H9 (cell line): ENCODE measurements around the gene TSPAN31. TPM values are rescaled to one million over a fixed set of nuclear protein-coding genes. Genes with fewer than 3 reads are reported as not detected.

Source experiments
- DNase-seq: peaks from one replicate; pipeline ENCODE4 v3.0.0-alpha.2; 2017
- H2AFZ ChIP-seq: one replicate; pipeline ENCODE4 v1.6.1; 2013; ENCODE audit warnings: mild to moderate bottlenecking, low read length, control low read depth, moderate library complexity
- H2AK5ac ChIP-seq: 2 replicates; pipeline ENCODE4 v1.6.1; 2013; ENCODE audit warnings: low read length, control low read depth, mixed read lengths; ENCODE audit not compliant: insufficient read length
- H2BK120ac ChIP-seq: one replicate; pipeline ENCODE4 v1.6.1; 2013; ENCODE audit warnings: low read depth, mild to moderate bottlenecking, low read length, control low read depth, inconsistent platforms; ENCODE audit not compliant: poor library complexity, severe bottlenecking
- H2BK12ac ChIP-seq: 2 replicates; pipeline ENCODE4 v1.6.1; 2013; ENCODE audit warnings: low read length, control low read depth, mixed read lengths, low read depth; ENCODE audit not compliant: insufficient read length
- H2BK15ac ChIP-seq: 2 replicates; pipeline ENCODE4 v1.6.1; 2013; ENCODE audit warnings: low read depth, low read length, control low read depth
- H2BK20ac ChIP-seq: one replicate; pipeline ENCODE4 v1.6.1; 2013; ENCODE audit warnings: low read depth, mild to moderate bottlenecking, low read length, control low read depth, inconsistent platforms; ENCODE audit not compliant: poor library complexity, severe bottlenecking
- H2BK5ac ChIP-seq: 2 replicates; pipeline ENCODE4 v1.6.1; 2013; ENCODE audit warnings: low read length, control low read depth, mixed read lengths; ENCODE audit not compliant: insufficient read length
- H3K14ac ChIP-seq: 2 replicates; pipeline ENCODE4 v1.6.1; 2013; ENCODE audit warnings: low read length, control low read depth; ENCODE audit not compliant: insufficient read depth
- H3K18ac ChIP-seq: 2 replicates; pipeline ENCODE4 v1.6.1; 2013; ENCODE audit warnings: low read depth, mild to moderate bottlenecking, mixed read lengths, low read length, control low read depth; ENCODE audit not compliant: insufficient read length
- H3K23ac ChIP-seq: 2 replicates; pipeline ENCODE4 v1.6.1; 2013; ENCODE audit warnings: low read length, control low read depth, mixed read lengths, low read depth; ENCODE audit not compliant: insufficient read length
- H3K23me2 ChIP-seq: 2 replicates; pipeline ENCODE4 v1.6.1; 2013; ENCODE audit warnings: low read depth, mild to moderate bottlenecking, mixed read lengths, low read length, control low read depth; ENCODE audit not compliant: insufficient read length, poor library complexity, severe bottlenecking
- H3K27ac ChIP-seq: 2 replicates; pipeline ENCODE4 v1.5.1; 2013; ENCODE audit warnings: low read length, control low read depth, mixed read lengths, low read depth; ENCODE audit not compliant: insufficient read length
- H3K27me3 ChIP-seq: 2 replicates; pipeline ENCODE4 v1.6.1; 2013; ENCODE audit warnings: low read length, control low read depth, inconsistent platforms; ENCODE audit not compliant: insufficient read depth
- H3K4ac ChIP-seq: 2 replicates; pipeline ENCODE4 v1.6.1; 2013; ENCODE audit warnings: low read depth, mild to moderate bottlenecking, control low read depth, inconsistent platforms, low read length, moderate library complexity
- H3K4me1 ChIP-seq: 2 replicates; pipeline ENCODE4 v1.6.1; 2013; ENCODE audit warnings: low read length, control low read depth, inconsistent platforms; ENCODE audit not compliant: insufficient read depth
- H3K4me2 ChIP-seq: 2 replicates; pipeline ENCODE4 v1.6.1; 2013; ENCODE audit warnings: low read length, control low read depth, mixed read lengths; ENCODE audit not compliant: insufficient read length, insufficient read depth
- H3K56ac ChIP-seq: 2 replicates; pipeline ENCODE4 v1.6.1; 2013; ENCODE audit warnings: low read depth, mild to moderate bottlenecking, mixed read lengths, low read length, control low read depth; ENCODE audit not compliant: insufficient read length
- H3K79me1 ChIP-seq: 2 replicates; pipeline ENCODE4 v1.6.1; 2013; ENCODE audit warnings: low read depth, mild to moderate bottlenecking, moderate library complexity, low read length, control low read depth, inconsistent platforms; ENCODE audit not compliant: insufficient read depth, poor library complexity, severe bottlenecking
- H3K79me2 ChIP-seq: 2 replicates; pipeline ENCODE4 v1.6.1; 2013; ENCODE audit warnings: low read length, control low read depth, inconsistent platforms; ENCODE audit not compliant: insufficient read depth
- H3K9ac ChIP-seq: 2 replicates; pipeline ENCODE4 v1.6.1; 2013; ENCODE audit warnings: low read length, control low read depth, mixed read lengths; ENCODE audit not compliant: insufficient read length; ENCODE audit errors: extremely low read depth
- H3K9me3 ChIP-seq: one replicate; pipeline ENCODE4 v1.6.1; 2013; ENCODE audit warnings: low read depth, low read length, inconsistent platforms; ENCODE audit not compliant: control insufficient read depth
- H3T11ph ChIP-seq: one replicate; pipeline ENCODE4 v1.6.1; 2013; ENCODE audit warnings: mild to moderate bottlenecking, low read length, control low read depth, inconsistent platforms
- H4K20me1 ChIP-seq: one replicate; pipeline ENCODE4 v1.6.1; 2013; ENCODE audit not compliant: control insufficient read depth, insufficient read length, insufficient read depth
- H4K5ac ChIP-seq: 2 replicates; pipeline ENCODE4 v1.6.1; 2013; ENCODE audit warnings: low read depth, mild to moderate bottlenecking, mixed read lengths, low read length, control low read depth; ENCODE audit not compliant: insufficient read length
- H4K8ac ChIP-seq: replicated peaks from 2 replicates; pipeline ENCODE4 v1.6.1; 2013; ENCODE audit warnings: low read length, control low read depth, mixed read lengths, low read depth; ENCODE audit not compliant: insufficient read length
- H4K91ac ChIP-seq: 2 replicates; pipeline ENCODE4 v1.6.1; 2013; ENCODE audit warnings: low read depth, mild to moderate bottlenecking, moderate library complexity, mixed read lengths, low read length, control low read depth; ENCODE audit not compliant: insufficient read length
- H3K27ac Mint-ChIP-seq, 3 experiments: 2 replicates in 2 of 3; 3 replicates in 1 of 3; pipeline ENCODE4 v1.8.0; 2020 to 2021; ENCODE audit warnings: mixed read lengths in 3 of 3, mild to moderate bottlenecking in 1 of 3, moderate library complexity in 1 of 3
- H3K27me3 Mint-ChIP-seq: 2 replicates; pipeline ENCODE4 v1.8.0; 2021; ENCODE audit warnings: low read depth, mild to moderate bottlenecking, moderate library complexity, mixed read lengths
- H3K36me3 Mint-ChIP-seq, 3 experiments: 2 replicates in 2 of 3; 3 replicates in 1 of 3; pipeline ENCODE4 v1.8.0; 2020 to 2021; ENCODE audit warnings: low read depth in 3 of 3, mixed read lengths in 3 of 3; ENCODE audit not compliant: insufficient read depth in 1 of 3
- H3K4me1 Mint-ChIP-seq, 2 experiments: 2 replicates each; pipeline ENCODE4 v1.8.0; 2020; ENCODE audit warnings: mixed read lengths in 2 of 2
- H3K4me3 Mint-ChIP-seq, 2 experiments: 2 replicates in 1 of 2; 3 replicates in 1 of 2; pipeline ENCODE4 v1.8.0; 2020 to 2021; ENCODE audit warnings: mild to moderate bottlenecking in 2 of 2, mixed read lengths in 2 of 2, moderate library complexity in 1 of 2
- H3K9me3 Mint-ChIP-seq, 2 experiments: 2 replicates in 1 of 2; 3 replicates in 1 of 2; pipeline ENCODE4 v1.8.0; 2020; ENCODE audit warnings: mild to moderate bottlenecking in 2 of 2, mixed read lengths in 2 of 2, moderate library complexity in 1 of 2
- WGBS: extraction: QIAGEN DNeasy Blood & Tissue Kit; methylation state at CpG from one replicate; pipeline ENCODE4 v1.1.7; 2013; ENCODE audit warnings: missing lambda C conversion rate, low lambda C conversion rate, mixed read lengths; ENCODE audit not compliant: insufficient read length; ENCODE audit errors: extremely low coverage; 5-methylcytosine and 5-hydroxymethylcytosine counted together
- total RNA-seq: library from RNA; stranded (reverse); gene quantifications from 2 replicates; pipeline ENCODE4 v1.2.1, GENCODE V29; 2021
- TF ChIP-seq, protein P1 (sequence below): fragments of 200-600 bp; sonication (generic); conservative IDR thresholded peaks from 3 replicates; pipeline ENCODE4 v1.8.0; 2021; ENCODE audit warnings: antibody characterized with exemption, mild to moderate bottlenecking

TSPAN31 gene
- total RNA-seq, 1 experiment from 2014 or later = 20.0 TPM

DNA sequence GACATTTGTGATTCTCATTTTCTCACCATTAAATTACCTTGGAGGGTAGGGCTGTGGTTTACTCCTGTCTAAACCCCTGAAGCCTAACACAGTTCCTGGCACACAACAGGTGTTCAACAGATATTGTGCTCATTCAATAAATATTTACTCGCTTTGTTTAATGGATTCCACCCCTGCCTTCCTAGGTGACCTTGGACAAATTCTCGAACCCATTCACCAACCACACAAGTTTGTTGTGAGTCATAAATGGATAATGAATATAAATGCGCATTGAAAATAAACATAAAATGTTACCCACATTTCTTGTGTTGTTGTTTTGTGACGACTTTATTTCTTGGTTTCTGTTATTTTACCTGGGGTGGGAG, 37.4 kb downstream of the TSPAN31 start:
- DNase-seq = no peak
- no peak overlapping the region for H2BK5ac ChIP-seq
- Mint-ChIP-seq H3K36me3 (peaks cover 16 to 30% (median 18%) of the 10 kb centered on the region in 3 experiments), H3K9me3 (peaks cover 0 to 3% of the 10 kb centered on the region in 2 experiments; a peak in 2 of 5 replicates), H3K4me1 (peaks cover 4 to 7% of the 10 kb centered on the region in 2 experiments), H3K4me3 (peak overlapping the region; percentile 100; a peak in 4 of 5 replicates), H3K27ac (no peak overlapping the region), H3K27me3 (no peaks in the 10 kb centered on the region)
- no peaks in the 10 kb centered on the region for H3K27me3 ChIP-seq
- no peaks in the 10 kb centered on the region for H3K79me1 ChIP-seq
- H3K9me3 ChIP-seq = no peaks in the 10 kb centered on the region
- H2BK120ac ChIP-seq = no peak overlapping the region
- no peak overlapping the region for H3K23ac ChIP-seq
- no peaks in the 10 kb centered on the region; the same call in 1 of the 2 replicates for H3K79me2 ChIP-seq
- H3K27ac ChIP-seq = no peak overlapping the region
- H3K56ac ChIP-seq = no peak overlapping the region
- no CpG with 5 or more reads among the region's 4 CpGs for WGBS
- H3K23me2 ChIP-seq = peaks cover 5% of the 10 kb centered on the region
- no peak overlapping the region for H2AFZ ChIP-seq
- TF ChIP-seq, protein P1, sequence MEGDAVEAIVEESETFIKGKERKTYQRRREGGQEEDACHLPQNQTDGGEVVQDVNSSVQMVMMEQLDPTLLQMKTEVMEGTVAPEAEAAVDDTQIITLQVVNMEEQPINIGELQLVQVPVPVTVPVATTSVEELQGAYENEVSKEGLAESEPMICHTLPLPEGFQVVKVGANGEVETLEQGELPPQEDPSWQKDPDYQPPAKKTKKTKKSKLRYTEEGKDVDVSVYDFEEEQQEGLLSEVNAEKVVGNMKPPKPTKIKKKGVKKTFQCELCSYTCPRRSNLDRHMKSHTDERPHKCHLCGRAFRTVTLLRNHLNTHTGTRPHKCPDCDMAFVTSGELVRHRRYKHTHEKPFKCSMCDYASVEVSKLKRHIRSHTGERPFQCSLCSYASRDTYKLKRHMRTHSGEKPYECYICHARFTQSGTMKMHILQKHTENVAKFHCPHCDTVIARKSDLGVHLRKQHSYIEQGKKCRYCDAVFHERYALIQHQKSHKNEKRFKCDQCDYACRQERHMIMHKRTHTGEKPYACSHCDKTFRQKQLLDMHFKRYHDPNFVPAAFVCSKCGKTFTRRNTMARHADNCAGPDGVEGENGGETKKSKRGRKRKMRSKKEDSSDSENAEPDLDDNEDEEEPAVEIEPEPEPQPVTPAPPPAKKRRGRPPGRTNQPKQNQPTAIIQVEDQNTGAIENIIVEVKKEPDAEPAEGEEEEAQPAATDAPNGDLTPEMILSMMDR = no peak
- H4K91ac ChIP-seq = no peak overlapping the region
- no peak overlapping the region for H3K18ac ChIP-seq
- no peaks in the 10 kb centered on the region for H4K20me1 ChIP-seq
- no peak overlapping the region for H2BK12ac ChIP-seq
- no peak overlapping the region for H4K8ac ChIP-seq
- no peak overlapping the region for H3K4me2 ChIP-seq
- H2BK20ac ChIP-seq = no peak overlapping the region
- no peak overlapping the region for H3K4ac ChIP-seq
- no peak overlapping the region for H4K5ac ChIP-seq
- no peak overlapping the region for H2BK15ac ChIP-seq
- H3K4me1 ChIP-seq = no peaks in the 10 kb centered on the region
- no peak overlapping the region for H3T11ph ChIP-seq
- no peak overlapping the region for H3K9ac ChIP-seq
- H3K14ac ChIP-seq = no peak overlapping the region
- H2AK5ac ChIP-seq = no peak overlapping the region
